AG04450 (cell line): ENCODE data around the gene NRROS. TPM values are rescaled to one million over a fixed set of nuclear protein-coding genes. Genes with fewer than 3 reads are reported as not detected.

Experiments used
- CTCF ChIA-PET: fragments of 300-600, 350-600 bp; formaldehyde crosslinking; extraction: SDS; loops from one replicate; lab custom pipeline; 2022; ENCODE audit warnings: antibody characterized with exemption, inconsistent platforms; lab: Charles Lee
- POLR2A ChIA-PET: fragments of 350-600 bp; formaldehyde crosslinking; extraction: SDS; loops from one replicate; lab custom pipeline; 2021; ENCODE audit warnings: antibody characterized with exemption, inconsistent platforms; lab: Yijun Ruan, JAX
- DNase-seq: peaks from one replicate; pipeline ENCODE4 v3.0.0-alpha.2; 2011; ENCODE audit warnings: low read depth, low spot score
- H3K27ac ChIP-seq: one replicate; pipeline ENCODE4 v1.5.1; 2012; ENCODE audit warnings: low read depth, low read length, control low read depth
- H3K27me3 ChIP-seq: one replicate; pipeline ENCODE4 v1.6.0; 2012; ENCODE audit warnings: low read length; ENCODE audit not compliant: control insufficient read depth, insufficient read depth
- H3K4me3 ChIP-seq: 2 replicates; pipeline ENCODE4 v1.5.1; 2011; ENCODE audit warnings: mild to moderate bottlenecking, low read depth, low read length, control low read depth
- H3K9me3 ChIP-seq: 2 replicates; pipeline ENCODE4 v1.5.1; 2012; ENCODE audit warnings: low read length; ENCODE audit not compliant: control insufficient read depth, insufficient read depth
- CTCF ChIP-seq: IDR thresholded peaks from 2 replicates; pipeline ENCODE4 v1.5.1; 2011; ENCODE audit warnings: low read depth, low read length, control low read depth, inconsistent platforms
- polyA plus RNA-seq: library from polyadenylated mRNA; depleted of rRNA; stranded (reverse); fragments of >200 nt; gene quantifications from 2 replicates; pipeline ENCODE4 v1.2.3, GENCODE V29; 2011

Gene NRROS
- polyA plus RNA-seq, 1 experiment: 0.11 TPM

- POLR2A ChIA-PET: interaction anchor here (0.5 kb wide), 1 partner anchor 47 kb away, joined by 4 read pairs; no protein-coding TSS in a partner anchor
- Histone ChIP-seq H3K9me3 (peaks cover 1% of the 10 kb centered on the region; the same call in 1 of the 2 replicates), H3K4me3 (no peak overlapping the region), H3K27me3 (peaks cover 36% of the 10 kb centered on the region), H3K27ac (no peak overlapping the region)
- no peak for DNase-seq
- CTCF ChIA-PET: interaction anchor here (0.7 to 1.3 kb wide), 2 partner anchors 43 to 120 kb away, joined by 3 read pairs; no protein-coding TSS in a partner anchor
- no peak for TF ChIP-seq CTCF
Measured at GRCh38 chr3:196641333-196642054, 2.0 kb downstream of the NRROS start.

GRCh38 chr3:196642434-196642833 lies 2.9 kb downstream of the NRROS start:
- Histone ChIP-seq H3K4me3 (no peak overlapping the region), H3K27ac (no peak overlapping the region), H3K9me3 (peaks cover 4% of the 10 kb centered on the region; the same call in 1 of the 2 replicates), H3K27me3 (peaks cover 34% of the 10 kb centered on the region)
- no peak for TF ChIP-seq CTCF
- CTCF ChIA-PET: no interaction called here
- no peak for DNase-seq
- POLR2A ChIA-PET: no interaction called here

- ChIA-PET CTCF (interaction anchor here (0.6 kb wide), 1 partner anchor 25 kb away, joined by 4 read pairs; no protein-coding TSS in a partner anchor), POLR2A (no interaction called here)
- peaks cover 4% of the 10 kb centered on the region; the same call in 1 of the 2 replicates for H3K9me3 ChIP-seq
- H3K27ac ChIP-seq: no peak overlapping the region
- no peak for DNase-seq
- no peak for TF ChIP-seq CTCF
- peaks cover 34% of the 10 kb centered on the region for H3K27me3 ChIP-seq
- no peak overlapping the region for H3K4me3 ChIP-seq
Measured at GRCh38 chr3:196643201-196643749, 3.8 kb downstream of the NRROS start.

- CTCF ChIA-PET: interaction anchor here (0.6 kb wide), 1 partner anchor 25 kb away, joined by 4 read pairs; no protein-coding TSS in a partner anchor
- DNase-seq: no peak
- no peak overlapping the region for H3K4me3 ChIP-seq
- peaks cover 29% of the 10 kb centered on the region for H3K27me3 ChIP-seq
- H3K27ac ChIP-seq: no peak overlapping the region
- POLR2A ChIA-PET: no interaction called here
- no peak for TF ChIP-seq CTCF
- H3K9me3 ChIP-seq: peaks cover 4% of the 10 kb centered on the region; the same call in 1 of the 2 replicates
Measured at GRCh38 chr3:196643761-196644160, 4.3 kb downstream of the NRROS start.

- H3K4me3 ChIP-seq: no peak overlapping the region
- DNase-seq: no peak
- CTCF ChIA-PET: interaction anchor here (1.5 kb wide), 1 partner anchor 40 kb away, joined by 5 read pairs; no protein-coding TSS in a partner anchor
- peaks cover 4% of the 10 kb centered on the region; the same call in 1 of the 2 replicates for H3K9me3 ChIP-seq
- no peak for TF ChIP-seq CTCF
- H3K27ac ChIP-seq: no peak overlapping the region
- POLR2A ChIA-PET: interaction anchor here (0.6 kb wide), 1 partner anchor 18 kb away, joined by 5 read pairs; no protein-coding TSS in a partner anchor
- H3K27me3 ChIP-seq: peaks cover 17% of the 10 kb centered on the region
Measured at GRCh38 chr3:196645096-196645495, 5.6 kb downstream of the NRROS start.
